Cerebellar cortex (tissue), 1 donor: ENCODE data around the gene HOXC12.

Experiments
- DNase-seq: peaks from one replicate; pipeline ENCODE4 v3.0.0-alpha.2; 2015; ENCODE audit warnings: low spot score

HOXC12 gene

GRCh38 chr12:53984901-53985691 is 30.4 kb downstream of the HOXC12 start, which contains the start of gene HOXC10:
TSS of gene HOXC10 (plus strand) at chr12:53985146. CDS start at chr12:53985260, 114 bp downstream.
- peak; percentile 89 for DNase-seq

- DNase-seq: no peak
Observed at GRCh38 chr12:53985692-53985993, 30.9 kb downstream of the HOXC12 start.

- DNase-seq: no peak
Observed at GRCh38 chr12:53985994-53986685, 31.4 kb downstream of the HOXC12 start.

DNA sequence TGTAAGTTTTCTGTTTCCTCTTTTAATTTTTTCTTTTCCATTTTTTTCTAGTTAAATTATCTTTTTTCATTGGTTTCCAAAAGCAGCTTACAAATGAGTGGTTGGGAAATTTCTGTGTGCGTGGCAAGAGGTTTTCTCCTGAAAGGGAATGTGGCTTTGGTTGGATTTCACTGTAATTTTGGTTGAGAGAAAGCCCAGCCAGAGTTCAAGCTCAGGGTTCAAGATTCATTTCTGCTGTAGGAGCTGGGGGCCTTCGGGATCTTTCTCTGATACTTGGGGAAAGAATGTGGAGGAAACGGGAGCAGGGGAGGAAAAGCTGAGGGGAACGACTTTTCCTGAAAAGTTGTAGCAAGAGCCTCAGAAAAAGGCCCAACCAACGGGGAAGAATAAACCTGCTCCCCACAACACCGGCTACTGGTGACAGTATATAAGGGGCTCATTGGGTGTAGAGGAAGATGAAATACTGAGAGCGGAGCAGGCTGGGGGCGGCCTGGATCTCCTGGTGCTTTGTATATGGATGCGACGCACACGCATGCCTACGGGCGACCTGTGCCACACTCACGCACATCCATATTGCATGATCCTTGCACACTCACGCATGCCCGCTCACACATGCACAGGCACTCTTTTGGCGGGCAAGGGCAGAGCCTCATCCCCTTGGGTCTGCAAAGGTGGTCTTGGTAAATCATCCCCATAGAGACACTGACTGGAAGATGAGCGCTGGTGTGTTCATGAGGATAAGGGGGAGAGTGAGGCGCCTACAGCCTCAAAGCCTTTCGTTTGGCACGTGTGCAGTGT is 32.2 kb downstream of the HOXC12 start:
- no peak for DNase-seq

DNA sequence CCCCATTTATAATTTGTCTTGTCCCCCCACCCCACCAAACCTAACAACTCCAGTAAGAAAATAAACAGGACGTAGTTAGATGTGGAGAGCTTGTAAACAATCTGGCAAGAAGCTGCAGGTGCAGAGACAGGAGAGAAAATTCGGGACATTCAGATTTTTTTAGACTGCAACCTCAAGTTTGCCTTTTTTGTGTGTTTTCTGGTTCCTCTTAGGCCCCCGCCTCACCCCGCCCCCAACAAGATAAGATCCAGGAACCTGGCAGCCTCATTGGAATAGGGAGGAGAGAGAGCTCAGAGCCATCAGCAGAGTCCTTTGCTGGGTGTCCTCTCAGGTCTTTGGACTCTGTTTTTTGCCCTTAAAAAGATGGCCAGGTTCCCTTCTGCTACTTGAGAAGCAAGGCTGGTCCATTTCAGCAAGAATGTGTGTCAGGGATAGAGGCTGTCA is 33.1 kb downstream of the HOXC12 start:
- no peak for DNase-seq

DNA sequence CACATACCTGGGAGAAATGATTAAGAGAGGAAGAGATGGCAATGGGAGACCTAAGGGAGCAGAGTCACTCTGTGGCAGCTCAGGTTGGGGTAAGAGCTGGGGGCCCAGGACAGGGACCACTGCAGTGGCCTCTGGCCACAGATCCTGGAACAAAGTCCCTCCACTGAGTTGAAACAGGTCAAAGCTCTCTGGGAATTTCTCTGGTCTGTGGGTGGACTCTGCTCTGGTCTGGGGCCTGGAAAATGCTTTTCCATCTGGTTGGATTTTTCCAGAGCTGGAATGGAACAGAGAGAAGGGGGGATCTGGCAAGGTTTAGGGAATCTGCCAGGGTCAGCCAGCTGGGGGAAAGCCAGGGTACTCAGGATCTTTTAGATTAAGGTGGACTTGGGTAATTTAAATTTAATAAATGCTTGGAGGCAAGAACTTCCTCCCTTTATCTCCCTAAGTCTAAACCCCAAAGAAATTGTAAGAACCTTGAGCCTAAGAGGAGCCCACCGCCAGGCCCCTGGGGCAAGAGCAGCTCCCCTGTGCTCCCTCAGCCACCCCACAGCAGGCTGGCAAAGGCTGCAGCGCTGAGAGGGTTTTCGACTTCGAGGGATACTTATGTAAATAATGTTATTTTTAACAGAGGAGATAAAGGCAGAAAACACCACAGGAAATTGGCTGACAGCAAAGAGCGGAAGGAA is 34.0 kb downstream of the HOXC12 start:
- no peak for DNase-seq

GRCh38 chr12:53989227-53990113 is 34.8 kb downstream of the HOXC12 start:
- peak; percentile 72 for DNase-seq

- DNase-seq: no peak
Observed at GRCh38 chr12:53990311-53991076, 35.8 kb downstream of the HOXC12 start.

- DNase-seq: peak; percentile 47
Observed at GRCh38 chr12:53991077-53991460, 36.4 kb downstream of the HOXC12 start.

DNA sequence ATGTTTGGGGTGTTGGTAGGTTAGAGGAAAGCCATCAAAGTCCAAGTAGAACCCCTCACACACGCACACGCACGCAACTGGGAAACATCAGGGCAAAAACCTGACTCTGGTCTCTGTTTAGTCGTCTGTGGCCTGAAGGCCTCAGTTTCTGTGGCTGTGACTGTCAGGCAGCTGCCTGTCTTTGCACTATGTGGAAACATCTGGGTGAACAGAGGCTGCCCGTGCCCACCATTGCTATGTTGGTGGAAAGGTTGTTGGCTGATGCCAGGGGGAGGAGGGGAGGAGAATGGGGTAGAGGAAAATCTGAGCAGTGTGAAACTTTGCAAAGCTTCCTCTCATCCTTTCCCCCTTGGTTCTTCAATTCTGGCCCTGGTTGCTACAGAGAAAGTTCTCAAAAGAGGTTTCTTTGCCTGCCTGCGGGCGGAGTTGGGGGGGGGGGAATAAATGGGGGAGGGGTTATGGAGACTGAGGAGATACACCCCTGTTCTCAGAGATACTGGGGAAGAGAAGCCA is 37.7 kb downstream of the HOXC12 start:
- no peak for DNase-seq

- no peak for DNase-seq
Observed at GRCh38 chr12:53993162-53994008, 38.7 kb downstream of the HOXC12 start.

GRCh38 chr12:53994009-53994263 is 39.2 kb downstream of the HOXC12 start:
- DNase-seq: no peak

- DNase-seq: no peak
Observed at GRCh38 chr12:53994264-53995001, 39.7 kb downstream of the HOXC12 start.

GRCh38 chr12:53995002-53995377 is 40.3 kb downstream of the HOXC12 start:
- no peak for DNase-seq

GRCh38 chr12:53995378-53996239 is 40.9 kb downstream of the HOXC12 start:
- DNase-seq: peak; percentile 63

GRCh38 chr12:53996240-53997203 is 41.8 kb downstream of the HOXC12 start:
- DNase-seq: peak; percentile 51
